Temporal lobe (tissue), 1 donor: ENCODE data around the gene SPATA20. TPM values are rescaled to one million over a fixed set of nuclear protein-coding genes. Genes with fewer than 3 reads are reported as not detected.

Source experiments
- total RNA-seq: library from RNA; depleted of rRNA; stranded (reverse); fragments of >200 nt; gene quantifications from one replicate; pipeline ENCODE4 v1.2.3, GENCODE V29; 2014

The SPATA20 gene
- total RNA-seq, 1 donor from 2014 or later = 16.2 TPM

Other genes with a start within 250 kb of the SPATA20 start
- gene XYLT2, start 201.0 kb upstream of the SPATA20 start, total RNA-seq = 4.2 TPM
- gene MRPL27, start 174.0 kb upstream of the SPATA20 start, total RNA-seq = 28.8 TPM
- 0.74 TPM for gene EME1, start 173.9 kb upstream of the SPATA20 start, total RNA-seq
- gene LRRC59, start 149.7 kb upstream of the SPATA20 start, total RNA-seq = 35.4 TPM
- gene ACSF2, start 121.0 kb upstream of the SPATA20 start, total RNA-seq = 3.0 TPM
- gene CHAD, start 78.3 kb upstream of the SPATA20 start, total RNA-seq = 0.25 TPM
- 17.9 TPM for gene RSAD1, start 68.3 kb upstream of the SPATA20 start, total RNA-seq
- gene MYCBPAP, start 38.7 kb upstream of the SPATA20 start, total RNA-seq = 1.2 TPM
- gene EPN3, start 14.4 kb upstream of the SPATA20 start, total RNA-seq = not detected
- gene CACNA1G, start 13.5 kb downstream of the SPATA20 start, total RNA-seq = 8.9 TPM
- gene ABCC3, start 87.7 kb downstream of the SPATA20 start, total RNA-seq = 0.25 TPM
- gene ANKRD40, start 160.7 kb downstream of the SPATA20 start, total RNA-seq = 20.2 TPM
- 91.2 TPM for gene LUC7L3, start 172.4 kb downstream of the SPATA20 start, total RNA-seq
- not detected for gene ANKRD40CL, start 220.3 kb downstream of the SPATA20 start, total RNA-seq